Neuronal stem cell (in vitro differentiated cells): ENCODE results near the gene CUX1.
A peak's percentile ranks its signal among the peaks of the same experiment; 100 is the strongest.

Source experiments
- DNase-seq: peaks from one replicate; pipeline ENCODE4 v3.0.0-alpha.2; 2013; ENCODE audit warnings: low spot score
- H2AFZ ChIP-seq: one replicate; pipeline ENCODE4 v1.6.1; 2013; ENCODE audit warnings: mild to moderate bottlenecking, low read length, inconsistent platforms
- H2AK5ac ChIP-seq: 2 replicates; pipeline ENCODE4 v1.6.1; 2013; ENCODE audit warnings: low read depth, mild to moderate bottlenecking, inconsistent platforms, low read length, moderate library complexity, mixed read lengths
- H2BK120ac ChIP-seq: 2 replicates; pipeline ENCODE4 v1.6.1; 2013; ENCODE audit warnings: low read depth, mild to moderate bottlenecking, inconsistent platforms, low read length, moderate library complexity, mixed read lengths
- H2BK12ac ChIP-seq: one replicate; pipeline ENCODE4 v1.6.1; 2013; ENCODE audit warnings: low read length, inconsistent platforms
- H2BK15ac ChIP-seq: 2 replicates; pipeline ENCODE4 v1.6.1; 2013; ENCODE audit warnings: mild to moderate bottlenecking, low read length, inconsistent platforms, mixed read lengths
- H2BK5ac ChIP-seq: one replicate; pipeline ENCODE4 v1.6.1; 2013; ENCODE audit warnings: inconsistent platforms, mild to moderate bottlenecking, low read length, moderate library complexity
- H3K14ac ChIP-seq: one replicate; pipeline ENCODE4 v1.6.1; 2013; ENCODE audit warnings: low read length, inconsistent platforms
- H3K18ac ChIP-seq: 2 replicates; pipeline ENCODE4 v1.6.1; 2013; ENCODE audit warnings: low read length, inconsistent platforms
- H3K23ac ChIP-seq: 2 replicates; pipeline ENCODE4 v1.6.1; 2013; ENCODE audit warnings: low read depth, mild to moderate bottlenecking, mixed read lengths, low read length, inconsistent platforms; ENCODE audit not compliant: poor library complexity
- H3K27ac ChIP-seq: replicated peaks from 3 replicates; pipeline ENCODE4 v1.5.1; 2013; ENCODE audit warnings: low read length, inconsistent platforms
- H3K27me3 ChIP-seq, 3 experiments: 2 replicates each; pipeline ENCODE4 v1.6.1; 2013; ENCODE audit warnings: low read length in 3 of 3, mild to moderate bottlenecking in 2 of 3, inconsistent platforms in 1 of 3, low read depth in 1 of 3, mixed read lengths in 1 of 3, moderate library complexity in 1 of 3; ENCODE audit not compliant: control insufficient read depth in 3 of 3, insufficient read depth in 3 of 3
- H3K36me3 ChIP-seq, 2 donors: replicated peaks in 1 of 2; 2 replicates each; pipeline ENCODE4 v1.6.1; 2013; ENCODE audit warnings: low read length in 2 of 2; ENCODE audit not compliant: control insufficient read depth in 2 of 2, insufficient read depth in 2 of 2
- H3K4ac ChIP-seq: 2 replicates; pipeline ENCODE4 v1.6.1; 2013; ENCODE audit warnings: inconsistent platforms, mild to moderate bottlenecking, low read length, moderate library complexity
- H3K4me1 ChIP-seq, 2 donors: 1 replicate in 1 of 2; 2 replicates in 1 of 2; pipeline ENCODE4 v1.6.1; 2013; ENCODE audit warnings: low read length in 2 of 2, low read depth in 1 of 2; ENCODE audit not compliant: control insufficient read depth in 2 of 2, insufficient read depth in 1 of 2
- H3K4me2 ChIP-seq: one replicate; pipeline ENCODE4 v1.6.1; 2013; ENCODE audit warnings: mild to moderate bottlenecking, low read length, inconsistent platforms; ENCODE audit not compliant: insufficient read depth, poor library complexity, severe bottlenecking
- H3K4me3 ChIP-seq, 2 donors: 2 replicates each; pipeline ENCODE4 v1.5.1; 2013; ENCODE audit warnings: low read length in 2 of 2, mild to moderate bottlenecking in 2 of 2, inconsistent platforms in 1 of 2, moderate library complexity in 1 of 2
- H3K79me1 ChIP-seq: one replicate; pipeline ENCODE4 v1.6.1; 2013; ENCODE audit warnings: low read depth, mild to moderate bottlenecking, inconsistent platforms, low read length, moderate library complexity
- H3K9ac ChIP-seq: one replicate; pipeline ENCODE4 v1.6.1; 2013; ENCODE audit warnings: mild to moderate bottlenecking, low read depth, low read length, inconsistent platforms; ENCODE audit not compliant: poor library complexity
- H3K9me3 ChIP-seq, 2 donors: replicated peaks in 1 of 2; 2 replicates each; pipeline versions ENCODE3 to v1.6.1; 2013; ENCODE audit warnings: low read length in 2 of 2, mild to moderate bottlenecking in 2 of 2, inconsistent platforms in 1 of 2, low read depth in 1 of 2, mixed read lengths in 1 of 2, moderate library complexity in 1 of 2; ENCODE audit not compliant: control insufficient read depth in 2 of 2, insufficient read depth in 1 of 2
- H4K8ac ChIP-seq: one replicate; pipeline ENCODE4 v1.6.1; 2013; ENCODE audit warnings: low read depth, mild to moderate bottlenecking, inconsistent platforms, low read length, moderate library complexity
- H4K91ac ChIP-seq: one replicate; pipeline ENCODE4 v1.6.1; 2013; ENCODE audit warnings: low read length, low read depth, mild to moderate bottlenecking, inconsistent platforms; ENCODE audit not compliant: poor library complexity
- WGBS, 2 donors: extraction: QIAGEN DNeasy Blood & Tissue Kit; methylation state at CpG; one replicate each; pipeline ENCODE4 v1.1.7; 2013; ENCODE audit warnings: missing lambda C conversion rate in 2 of 2, mixed read lengths in 1 of 2; ENCODE audit not compliant: insufficient read length in 2 of 2, insufficient replicate concordance in 1 of 2; ENCODE audit errors: extremely low coverage in 2 of 2; 5-methylcytosine and 5-hydroxymethylcytosine counted together

CUX1 gene

DNA sequence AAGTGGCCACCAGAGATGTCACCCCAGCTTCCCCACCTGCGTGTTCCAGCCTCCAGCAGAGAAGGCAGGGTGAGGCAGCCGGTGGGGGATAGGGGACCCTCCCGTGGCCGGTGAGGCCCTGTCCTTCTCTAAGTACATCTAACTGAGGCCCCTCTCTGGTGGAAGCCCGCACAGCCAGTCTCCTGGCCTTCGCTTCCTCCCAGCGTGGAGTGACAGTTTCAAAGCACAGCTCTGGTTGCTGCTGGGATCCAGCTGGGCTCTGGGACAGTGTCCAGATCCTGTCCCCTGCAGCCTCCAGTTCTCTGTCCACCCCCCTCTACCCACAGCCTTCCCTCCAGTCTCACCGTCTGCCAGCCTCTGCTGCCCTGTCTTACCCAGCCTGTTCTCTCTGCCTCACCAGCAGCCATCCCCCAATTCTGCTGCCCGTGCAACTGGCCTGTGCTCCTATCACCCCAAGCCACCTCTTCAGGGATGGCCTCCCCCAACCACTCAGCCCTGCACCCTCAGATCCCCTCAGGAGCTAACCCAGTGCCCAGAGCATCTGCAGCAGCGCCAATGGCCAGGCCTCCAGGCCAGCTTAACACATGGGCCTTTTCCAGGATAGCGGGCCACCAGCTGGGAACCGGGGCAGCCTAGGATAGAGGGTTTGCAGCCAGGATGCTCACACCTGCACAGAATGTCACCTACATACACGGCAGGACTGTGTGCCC, 452.9 kb downstream of the CUX1 start:
- peak overlapping the region; percentile 38 for H3K9ac ChIP-seq
- H4K91ac ChIP-seq: no peak overlapping the region
- peak overlapping the region; percentile 36 for H2BK120ac ChIP-seq
- H3K4me2 ChIP-seq: no peak overlapping the region
- H2BK12ac ChIP-seq: peak overlapping the region; percentile 16
- H3K9me3 ChIP-seq: no peaks in the 10 kb centered on the region
- H3K4ac ChIP-seq: no peak overlapping the region
- peak overlapping the region; percentile 76 for H2BK15ac ChIP-seq
- H3K23ac ChIP-seq: peak overlapping the region; percentile 67
- no peak overlapping the region for H3K14ac ChIP-seq
- H3K18ac ChIP-seq: peak overlapping the region; percentile 63
- H2AFZ ChIP-seq: no peak overlapping the region
- H4K8ac ChIP-seq: no peak overlapping the region
- peak overlapping the region; percentile 89 for H2AK5ac ChIP-seq
- no peaks in the 10 kb centered on the region for H3K27me3 ChIP-seq
- peaks cover 1% of the 10 kb centered on the region for H3K79me1 ChIP-seq
- WGBS, 2 donors: no CpG with 5 or more reads among the region's 13 CpGs
- peaks cover 0 to 10% of the 10 kb centered on the region in 2 donors for H3K4me1 ChIP-seq
- H3K36me3 ChIP-seq: no peaks in the 10 kb centered on the region
- no peak overlapping the region for H3K4me3 ChIP-seq
- no peak overlapping the region for H3K27ac ChIP-seq
- DNase-seq: no peak
- peak overlapping the region; percentile 60 for H2BK5ac ChIP-seq

- H3K23ac ChIP-seq: no peak overlapping the region
- H3K9me3 ChIP-seq: no peaks in the 10 kb centered on the region
- no peaks in the 10 kb centered on the region for H3K36me3 ChIP-seq
- H2BK120ac ChIP-seq: no peak overlapping the region
- no peak overlapping the region for H4K8ac ChIP-seq
- no CpG with 5 or more reads among the region's 10 CpGs for WGBS, 2 donors
- no peak overlapping the region for H3K14ac ChIP-seq
- no peak overlapping the region for H3K4ac ChIP-seq
- H3K79me1 ChIP-seq: peaks cover 1% of the 10 kb centered on the region
- H3K4me1 ChIP-seq: peaks cover 0 to 10% of the 10 kb centered on the region in 2 donors
- H3K27ac ChIP-seq: no peak overlapping the region
- peak overlapping the region; percentile 60 for H2BK5ac ChIP-seq
- no peak for DNase-seq
- H2AK5ac ChIP-seq: peak overlapping the region; percentile 20
- H2BK15ac ChIP-seq: no peak overlapping the region
- H4K91ac ChIP-seq: no peak overlapping the region
- no peak overlapping the region for H2BK12ac ChIP-seq
- no peak overlapping the region for H3K4me2 ChIP-seq
- H3K9ac ChIP-seq: peak overlapping the region; percentile 22
- H3K18ac ChIP-seq: peak overlapping the region; percentile 15
- no peak overlapping the region for H3K4me3 ChIP-seq
- H3K27me3 ChIP-seq: no peaks in the 10 kb centered on the region
- no peak overlapping the region for H2AFZ ChIP-seq
Observed at GRCh38 chr7:102271158-102271798, 453.9 kb downstream of the CUX1 start.

DNA sequence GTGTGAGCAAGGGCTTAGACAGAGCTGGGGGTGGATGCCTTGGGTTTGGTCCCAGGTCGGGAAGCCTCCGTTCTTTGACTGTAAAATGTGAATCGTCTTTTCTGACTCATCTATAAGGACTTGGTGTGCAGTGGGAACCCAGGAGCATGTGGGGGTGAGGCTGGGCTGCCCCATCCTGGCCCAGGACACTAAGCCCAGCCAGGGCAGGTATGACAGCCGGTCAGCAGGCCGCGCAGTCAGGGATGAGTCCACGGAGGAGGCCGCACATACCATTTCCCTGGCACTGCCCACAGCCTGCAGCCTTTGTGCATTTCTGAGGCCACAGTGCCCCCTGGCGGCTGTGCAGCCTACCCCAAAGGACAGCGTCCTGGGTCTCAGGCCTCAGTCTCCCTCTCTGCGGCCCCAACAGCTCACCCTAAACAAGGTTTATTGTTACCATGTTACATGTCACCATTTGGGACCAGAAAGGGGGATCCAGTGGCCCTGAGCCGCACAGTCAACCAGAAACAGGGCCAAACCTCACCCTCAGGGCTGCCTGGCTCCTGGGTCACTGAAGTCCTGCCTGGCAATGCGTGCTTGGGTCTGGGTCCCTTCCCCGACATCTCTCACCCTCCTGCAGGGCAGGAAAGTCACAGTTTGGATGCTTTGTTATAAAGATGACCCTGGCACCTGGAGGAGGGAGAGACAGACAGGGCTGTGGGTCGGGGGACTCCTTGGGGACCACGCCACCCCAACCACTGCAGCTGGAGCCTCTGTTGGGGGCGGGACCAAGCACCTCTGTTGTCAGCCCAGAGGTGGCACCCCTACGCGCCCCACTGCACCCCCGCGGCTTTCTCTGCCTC, 454.9 kb downstream of the CUX1 start:
- Histone ChIP-seq H3K4me2 (no peak overlapping the region), H3K14ac (no peak overlapping the region), H2BK5ac (peak overlapping the region; percentile 10), H2BK120ac (no peak overlapping the region), H3K4ac (no peak overlapping the region), H3K27ac (no peak overlapping the region), H2BK12ac (peak overlapping the region; percentile 14), H4K8ac (no peak overlapping the region), H3K4me3 (peak overlapping the region in 1 of 2 donors; percentile 40), H3K9ac (no peak overlapping the region), H4K91ac (no peak overlapping the region), H3K18ac (peak overlapping the region; percentile 50), H3K23ac (no peak overlapping the region), H3K4me1 (peaks cover 0 to 6% of the 10 kb centered on the region in 2 donors), H3K9me3 (no peaks in the 10 kb centered on the region), H2BK15ac (no peak overlapping the region), H2AFZ (peak overlapping the region; percentile 45), H3K79me1 (peaks cover 1% of the 10 kb centered on the region), H3K36me3 (no peaks in the 10 kb centered on the region), H3K27me3 (no peaks in the 10 kb centered on the region), H2AK5ac (peak overlapping the region; percentile 86)
- no CpG with 5 or more reads among the region's 21 CpGs for WGBS, 2 donors
- DNase-seq: peak; percentile 71
